Measurements from ENCODE around the gene LCE2A. TPM values are rescaled to one million over a fixed set of nuclear protein-coding genes. Genes with fewer than 3 reads are reported as not detected.
"Not testable (repeated sequence)": the region's sequence is repeated elsewhere in the genome, so short reads cannot be mapped to it uniquely, and the experiment has no call there.

The LCE2A gene
- total and polyA plus RNA-seq, 5 experiments from 2014 or later: not detected

DNA sequence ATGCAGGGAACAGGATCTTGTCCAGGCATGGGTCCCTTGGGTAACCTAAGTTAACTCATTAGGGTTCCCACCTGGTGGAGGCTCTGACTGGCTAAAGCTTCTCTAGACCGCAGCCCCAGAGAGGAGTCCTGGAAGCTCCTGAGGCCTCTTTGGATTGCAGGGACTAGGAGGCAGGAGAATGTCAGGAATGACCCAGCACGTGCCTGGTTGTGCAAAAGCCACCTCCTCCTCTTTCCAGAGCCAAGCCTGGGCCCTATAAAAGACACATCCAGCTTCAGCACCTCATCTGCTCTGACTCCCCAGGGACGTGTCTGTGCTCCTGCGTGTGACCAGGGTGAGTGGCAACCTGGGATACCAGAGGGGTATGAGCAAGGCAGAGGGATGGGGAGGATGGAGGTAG lies 12.3 kb upstream of the LCE2A start, which contains the start of gene LCE2B:
TSS of gene LCE2B (plus strand) at position 301 of the 400 bp plus-strand sequence. CDS start 721 bp downstream, outside the sequence.
- H3K4me3 Mint-ChIP-seq, DNase-seq, POLR2A ChIA-PET, H3K27ac Mint-ChIP-seq, H3K4me1 Mint-ChIP-seq, ATAC-seq, H3K36me3 Mint-ChIP-seq, H3K9me3 Mint-ChIP-seq: not testable (repeated sequence)
- H3K27me3 Mint-ChIP-seq: peaks cover 22 to 63% (median 23%) of the 10 kb centered on the region in 5 donors

- DNase-seq: no peak
- Mint-ChIP-seq H3K27me3 (peaks cover 2 to 11% (median 6%) of the 10 kb centered on the region in 5 donors), H3K36me3 (peaks cover 0 to 6% (median 0%) of the 10 kb centered on the region in 3 donors), H3K9me3 (peaks cover 0 to 7% (median 0%) of the 10 kb centered on the region in 9 donors), H3K4me3 (no peak overlapping the region), H3K27ac (no peak overlapping the region), H3K4me1 (no peaks in the 10 kb centered on the region)
- no peak for ATAC-seq
- POLR2A ChIA-PET: no interaction called here
These were observed 1.6 kb downstream of the LCE2A start for GRCh38 chr1:152699746-152700145.

DNA sequence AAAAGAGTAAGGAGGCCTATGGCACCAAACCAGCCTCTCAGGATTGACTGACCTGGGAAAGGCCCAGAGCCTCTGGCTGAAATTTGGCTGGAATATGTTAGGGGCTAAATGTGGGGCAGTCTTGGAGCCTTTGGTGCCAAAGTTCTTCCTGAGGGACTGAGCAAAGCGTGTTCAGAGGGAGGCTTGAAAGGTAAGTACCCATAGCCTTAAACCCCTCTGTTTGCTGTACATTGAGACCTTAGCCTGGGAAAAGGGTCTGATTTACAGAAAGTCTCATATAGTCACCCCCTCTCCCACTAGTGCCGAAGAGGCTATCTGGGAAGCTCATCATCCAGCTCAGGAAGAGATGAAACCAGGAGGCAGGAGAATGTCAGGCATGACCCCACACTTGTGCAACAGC lies 9.7 kb downstream of the LCE2A start, which contains the start of gene LCE4A:
TSS of gene LCE4A (plus strand) at position 301 of the 400 bp plus-strand sequence. CDS start 916 bp downstream, outside the sequence.
- ATAC-seq: no peak
- Mint-ChIP-seq H3K27me3 (peaks cover 17 to 44% (median 19%) of the 10 kb centered on the region in 5 donors), H3K9me3 (peaks cover 0 to 7% (median 3%) of the 10 kb centered on the region in 9 donors), H3K4me1 (no peaks in the 10 kb centered on the region), H3K27ac (no peak within 1 kb of the TSS), H3K36me3 (peaks cover 0 to 6% (median 0%) of the 10 kb centered on the region in 3 donors), H3K4me3 (no peak within 1 kb of the TSS)
- POLR2A ChIA-PET: no interaction called here
- DNase-seq: no peak

- Mint-ChIP-seq H3K36me3 (peaks cover 0 to 5% (median 0%) of the 10 kb centered on the region in 3 donors), H3K27me3 (peaks cover 6 to 35% (median 16%) of the 10 kb centered on the region in 5 donors), H3K4me1 (no peaks in the 10 kb centered on the region), H3K9me3 (peaks cover 0 to 14% (median 2%) of the 10 kb centered on the region in 9 donors), H3K27ac (no peak overlapping the region), H3K4me3 (no peak overlapping the region)
- POLR2A ChIA-PET: no interaction called here
- no peak for DNase-seq
- no peak for ATAC-seq
These were observed 20.1 kb downstream of the LCE2A start for GRCh38 chr1:152718238-152718637.

- POLR2A ChIA-PET: no interaction called here
- Mint-ChIP-seq H3K4me3 (no peak overlapping the region), H3K27me3 (peaks cover 4 to 32% (median 5%) of the 10 kb centered on the region in 5 donors), H3K9me3 (no peaks in the 10 kb centered on the region), H3K36me3 (no peaks in the 10 kb centered on the region), H3K27ac (no peak overlapping the region), H3K4me1 (no peaks in the 10 kb centered on the region)
- no peak for DNase-seq
- ATAC-seq: no peak
These were observed 27.1 kb downstream of the LCE2A start for GRCh38 chr1:152725261-152725660.

- no peaks in the 10 kb centered on the region for H3K4me1 Mint-ChIP-seq
- no peaks in the 10 kb centered on the region for H3K36me3 Mint-ChIP-seq
- H3K27ac Mint-ChIP-seq: no peak overlapping the region
- DNase-seq (no peak), ATAC-seq (no peak)
- H3K9me3 Mint-ChIP-seq: no peaks in the 10 kb centered on the region
- H3K4me3 Mint-ChIP-seq: no peak overlapping the region
- POLR2A ChIA-PET: interaction anchor here (0.5 kb wide), 1 partner anchor 50 kb away, joined by 3 read pairs; no protein-coding TSS in a partner anchor
- H3K27me3 Mint-ChIP-seq: peaks cover 5 to 40% (median 8%) of the 10 kb centered on the region in 5 donors
These were observed 30.8 kb downstream of the LCE2A start for GRCh38 chr1:152728986-152729385.

- POLR2A ChIA-PET: no interaction called here
- ATAC-seq: no peak
- H3K36me3 Mint-ChIP-seq: no peaks in the 10 kb centered on the region
- H3K4me1 Mint-ChIP-seq: no peaks in the 10 kb centered on the region
- no peak overlapping the region for H3K27ac Mint-ChIP-seq
- DNase-seq: no peak
- H3K9me3 Mint-ChIP-seq: peaks cover 0 to 2% (median 0%) of the 10 kb centered on the region in 9 donors
- H3K27me3 Mint-ChIP-seq: peaks cover 13 to 62% (median 23%) of the 10 kb centered on the region in 5 donors
- no peak overlapping the region for H3K4me3 Mint-ChIP-seq
These were observed 37.5 kb downstream of the LCE2A start for GRCh38 chr1:152735648-152736047.

GRCh38 chr1:152737997-152738396 lies 39.9 kb downstream of the LCE2A start:
- Mint-ChIP-seq H3K4me1 (no peaks in the 10 kb centered on the region), H3K9me3 (peaks cover 0 to 8% (median 0%) of the 10 kb centered on the region in 9 donors), H3K4me3 (no peak overlapping the region), H3K27ac (no peak overlapping the region), H3K36me3 (no peaks in the 10 kb centered on the region), H3K27me3 (peaks cover 15 to 74% (median 31%) of the 10 kb centered on the region in 5 donors)
- ATAC-seq (no peak), DNase-seq (no peak)
- POLR2A ChIA-PET: no interaction called here

DNA sequence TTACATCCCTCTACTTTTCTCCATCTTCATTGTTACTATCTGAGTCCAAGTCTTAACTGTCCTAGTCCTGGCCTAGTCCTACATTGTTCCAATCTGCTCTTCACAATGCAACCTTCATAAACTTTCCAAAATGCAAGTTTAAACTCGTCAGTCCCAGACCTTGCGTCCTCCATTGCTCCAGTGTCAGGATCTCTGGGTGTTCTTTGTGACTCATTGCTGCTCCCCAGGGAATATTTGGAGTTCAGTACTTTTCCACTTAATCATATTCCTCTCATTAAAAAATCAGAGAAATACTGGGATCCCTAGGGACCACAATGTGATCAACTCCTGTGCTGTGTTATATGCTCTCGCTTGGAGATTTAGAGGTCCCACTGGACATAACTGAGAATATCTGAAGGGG lies 41.7 kb downstream of the LCE2A start:
- H3K4me3 Mint-ChIP-seq: no peak overlapping the region

DNA sequence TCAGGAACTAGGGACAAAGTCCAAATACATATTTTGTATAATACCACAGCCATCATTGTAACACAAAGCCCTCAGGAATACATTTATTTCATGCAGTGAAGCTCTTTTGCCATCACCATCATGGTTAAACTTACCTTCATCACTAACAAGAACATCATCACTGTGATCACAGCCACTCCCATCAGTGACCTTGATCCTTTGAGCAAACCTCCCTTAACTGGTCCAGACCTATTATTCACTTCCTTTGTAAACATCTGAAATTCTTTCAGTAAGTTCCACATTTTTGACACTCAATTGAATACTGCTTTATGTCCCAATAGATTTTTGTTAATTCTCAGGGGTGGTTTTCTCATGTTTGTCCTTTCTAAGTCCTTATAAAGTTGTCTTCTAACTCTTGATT lies 43.5 kb downstream of the LCE2A start:
- DNase-seq: no peak
- Mint-ChIP-seq H3K36me3 (no peaks in the 10 kb centered on the region), H3K4me1 (no peaks in the 10 kb centered on the region), H3K27me3 (peaks cover 23 to 73% (median 38%) of the 10 kb centered on the region in 5 donors), H3K27ac (no peak overlapping the region), H3K9me3 (peaks cover 0 to 9% (median 0%) of the 10 kb centered on the region in 9 donors), H3K4me3 (no peak overlapping the region)
- POLR2A ChIA-PET: no interaction called here
- ATAC-seq: no peak

More for the DNA sequence above, 41.7 kb downstream of the LCE2A start:
- DNase-seq (no peak), ATAC-seq (no peak)
- peaks cover 0 to 9% (median 0%) of the 10 kb centered on the region in 9 donors for H3K9me3 Mint-ChIP-seq
- H3K27ac Mint-ChIP-seq: no peak overlapping the region
- peaks cover 22 to 74% (median 41%) of the 10 kb centered on the region in 5 donors for H3K27me3 Mint-ChIP-seq
- H3K36me3 Mint-ChIP-seq: no peaks in the 10 kb centered on the region
- POLR2A ChIA-PET: no interaction called here
- H3K4me1 Mint-ChIP-seq: no peaks in the 10 kb centered on the region

- no peak overlapping the region for H3K4me3 Mint-ChIP-seq
- peaks cover 0 to 9% (median 0%) of the 10 kb centered on the region in 9 donors for H3K9me3 Mint-ChIP-seq
- H3K4me1 Mint-ChIP-seq: no peaks in the 10 kb centered on the region
- ATAC-seq (no peak), DNase-seq (no peak)
- H3K36me3 Mint-ChIP-seq: no peaks in the 10 kb centered on the region
- peaks cover 26 to 68% (median 29%) of the 10 kb centered on the region in 5 donors for H3K27me3 Mint-ChIP-seq
- H3K27ac Mint-ChIP-seq: no peak overlapping the region
- POLR2A ChIA-PET: no interaction called here
These were observed 45.4 kb downstream of the LCE2A start for GRCh38 chr1:152743371-152744145.

- Mint-ChIP-seq H3K4me3 (no peak overlapping the region), H3K4me1 (no peaks in the 10 kb centered on the region), H3K9me3 (peaks cover 0 to 9% (median 0%) of the 10 kb centered on the region in 9 donors), H3K36me3 (no peaks in the 10 kb centered on the region), H3K27me3 (peaks cover 24 to 69% (median 36%) of the 10 kb centered on the region in 5 donors), H3K27ac (no peak overlapping the region)
- ATAC-seq (no peak), DNase-seq (no peak)
- POLR2A ChIA-PET: no interaction called here
These were observed 47.2 kb downstream of the LCE2A start for GRCh38 chr1:152745289-152745704.

DNA sequence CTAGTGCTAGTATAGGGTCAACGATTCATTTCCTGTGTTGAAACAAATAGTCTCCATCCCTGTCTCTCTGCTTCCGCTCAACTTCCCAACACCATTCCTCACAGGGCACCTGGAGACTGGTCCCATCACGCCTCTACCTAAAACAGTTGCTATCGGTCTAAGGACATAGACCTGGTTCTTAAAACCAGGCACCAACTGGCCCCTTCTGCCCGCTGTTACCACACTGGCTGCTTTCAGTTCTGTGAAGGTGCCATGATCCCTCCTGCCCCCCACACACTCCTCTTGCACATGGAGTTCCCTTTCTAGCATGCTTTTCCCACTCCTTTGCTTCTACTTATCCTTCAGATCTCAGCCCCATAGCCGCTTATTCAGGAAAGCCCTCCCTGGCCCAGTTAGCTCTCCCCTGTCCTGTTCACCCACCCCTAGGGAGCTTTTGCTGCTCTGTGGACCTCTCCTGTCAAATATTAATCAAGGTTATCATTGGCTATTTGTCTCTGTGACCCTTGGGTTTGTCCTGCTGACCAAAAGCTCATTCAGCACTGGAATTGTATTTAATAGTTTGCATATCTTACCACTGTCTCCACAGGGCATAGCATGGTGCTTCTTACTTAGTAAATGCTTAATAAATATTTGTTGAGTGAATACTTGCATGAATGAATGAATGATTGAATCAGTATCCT lies 47.8 kb downstream of the LCE2A start:
- H3K4me3 Mint-ChIP-seq: no peak overlapping the region
- H3K4me1 Mint-ChIP-seq: no peaks in the 10 kb centered on the region
- H3K9me3 Mint-ChIP-seq: peaks cover 0 to 9% (median 0%) of the 10 kb centered on the region in 9 donors
- POLR2A ChIA-PET: no interaction called here
- H3K36me3 Mint-ChIP-seq: no peaks in the 10 kb centered on the region
- H3K27me3 Mint-ChIP-seq: peaks cover 25 to 75% (median 40%) of the 10 kb centered on the region in 5 donors
- H3K27ac Mint-ChIP-seq: no peak overlapping the region
- ATAC-seq: no peak
- DNase-seq: no peak
